Loucy (cell line): ENCODE results near the gene MRTO4.
A peak's percentile ranks its signal among the peaks of the same experiment; 100 is the strongest.

ENCODE experiments used
- H2AFZ ChIP-seq: fragments of 200-600 bp; sonication (generic); 2 replicates; pipeline ENCODE4 v1.6.0; 2016; ENCODE audit warnings: antibody characterized with exemption, mild to moderate bottlenecking, low read length, moderate library complexity
- H3F3A ChIP-seq: fragments of 200-600 bp; 2 replicates; pipeline ENCODE4 v1.6.0; 2016; ENCODE audit warnings: antibody characterized with exemption, low read depth, mild to moderate bottlenecking
- H3K27me3 ChIP-seq: fragments of 200-600 bp; sonication (generic); 2 replicates; pipeline ENCODE4 v1.6.1; 2014; ENCODE audit warnings: low read length, mild to moderate bottlenecking; ENCODE audit not compliant: insufficient read depth, poor library complexity, severe bottlenecking
- H3K36me3 ChIP-seq: fragments of 200-600 bp; sonication (generic); 2 replicates; pipeline ENCODE4 v1.6.1; 2016; ENCODE audit warnings: low read length; ENCODE audit not compliant: insufficient read depth
- H3K4me1 ChIP-seq: fragments of 200-600 bp; sonication (generic); 2 replicates; pipeline ENCODE4 v1.5.1; 2014; ENCODE audit warnings: low read length, mild to moderate bottlenecking; ENCODE audit not compliant: insufficient read depth, poor library complexity, severe bottlenecking
- H3K4me2 ChIP-seq: fragments of 200-600 bp; sonication (generic); 2 replicates; pipeline ENCODE4 v1.6.0; 2014; ENCODE audit warnings: antibody characterized with exemption, low read length, low read depth, mild to moderate bottlenecking; ENCODE audit not compliant: poor library complexity, severe bottlenecking
- H3K4me3 ChIP-seq: fragments of 200-600 bp; sonication (generic); 2 replicates; pipeline ENCODE4 v1.5.1; 2014; ENCODE audit warnings: low read length, mild to moderate bottlenecking, mixed read lengths; ENCODE audit not compliant: poor library complexity, severe bottlenecking
- H3K79me2 ChIP-seq: fragments of 200-600 bp; sonication (generic); 2 replicates; pipeline ENCODE4 v1.6.1; 2014; ENCODE audit warnings: low read length; ENCODE audit not compliant: insufficient read depth
- H3K9ac ChIP-seq: fragments of 200-600 bp; sonication (generic); 2 replicates; pipeline ENCODE4 v1.6.0; 2014; ENCODE audit warnings: mild to moderate bottlenecking, low read depth, low read length, moderate library complexity; ENCODE audit not compliant: poor library complexity, severe bottlenecking
- H3K9me2 ChIP-seq: fragments of 200-600 bp; sonication (generic); replicated peaks from 2 replicates; pipeline ENCODE4 v1.6.1; 2016; ENCODE audit warnings: low read depth, low read length, mixed read lengths
- H3K9me3 ChIP-seq: fragments of 200-600 bp; sonication (generic); 2 replicates; pipeline ENCODE4 v1.6.1; 2014; ENCODE audit warnings: mild to moderate bottlenecking, antibody characterized with exemption, low read length, low read depth; ENCODE audit not compliant: insufficient read depth
- H4K20me1 ChIP-seq: fragments of 200-600 bp; sonication (generic); 2 replicates; pipeline ENCODE4 v1.6.0; 2014; ENCODE audit warnings: antibody characterized with exemption, low read length, mild to moderate bottlenecking; ENCODE audit not compliant: insufficient read depth, poor library complexity, severe bottlenecking
- EZH2phosphoT487 ChIP-seq: fragments of 200-600 bp; IDR thresholded peaks from 2 replicates; pipeline ENCODE4 v1.6.1; 2018; ENCODE audit warnings: antibody characterized with exemption, mild to moderate bottlenecking, moderate library complexity, borderline replicate concordance
- TF ChIP-seq, protein P1 (sequence below): fragments of 200-600 bp; sonication (generic); conservative IDR thresholded peaks from 2 replicates; pipeline ENCODE4 v1.5.1; 2014; ENCODE audit warnings: mild to moderate bottlenecking, antibody characterized with exemption, low read length

The MRTO4 gene

DNA sequence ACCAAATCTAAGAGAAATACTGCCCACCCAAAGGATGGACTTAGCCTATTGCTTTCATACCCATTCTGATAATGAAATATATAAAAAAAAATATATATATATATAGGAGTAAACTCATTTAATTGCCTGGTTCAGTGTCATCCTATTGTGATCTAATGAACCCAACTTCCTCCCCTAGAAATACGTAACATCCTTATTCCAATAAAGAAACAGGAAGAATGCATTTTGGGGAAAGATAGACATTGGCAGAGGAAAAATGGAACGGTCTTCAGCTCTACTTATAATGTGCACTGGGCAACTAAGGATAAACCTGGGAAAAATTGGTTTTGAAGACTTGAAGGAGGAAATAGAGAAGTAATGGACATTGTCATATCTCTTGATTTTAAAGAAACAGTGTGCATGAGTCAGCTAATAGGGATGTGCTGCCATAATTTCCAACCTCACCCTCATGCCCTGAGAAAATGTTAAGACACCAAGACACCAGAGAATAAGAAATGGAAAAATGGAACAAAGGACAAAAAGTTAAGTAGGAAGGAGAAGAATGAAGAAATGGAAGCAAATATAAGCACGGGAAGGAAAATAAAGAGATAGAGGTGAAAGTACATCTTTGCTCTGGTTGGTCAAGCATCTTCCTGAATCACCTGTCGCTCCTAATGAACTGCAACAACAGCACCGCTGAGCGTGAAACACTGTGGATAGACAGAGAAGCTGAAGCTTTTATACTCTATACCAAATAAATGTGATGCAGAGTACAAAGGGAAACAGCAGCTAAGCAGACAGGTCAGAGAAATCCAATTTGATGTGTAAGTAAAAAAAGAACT lies 46.9 kb upstream of the MRTO4 start:
- H3K27me3 ChIP-seq = no peaks in the 10 kb centered on the region
- no peaks in the 10 kb centered on the region for H3F3A ChIP-seq
- H3K9me2 ChIP-seq = no peaks in the 10 kb centered on the region
- peak overlapping the region; percentile 6 for H3K9ac ChIP-seq
- H2AFZ ChIP-seq = no peak overlapping the region
- peaks cover 99% of the 10 kb centered on the region for H3K79me2 ChIP-seq
- H3K9me3 ChIP-seq = no peaks in the 10 kb centered on the region
- H3K4me3 ChIP-seq = peak overlapping the region; percentile 93
- peaks cover 57% of the 10 kb centered on the region for H3K4me1 ChIP-seq
- H3K4me2 ChIP-seq = peak overlapping the region; percentile 96
- H4K20me1 ChIP-seq = peaks cover 82% of the 10 kb centered on the region
- peaks cover 21% of the 10 kb centered on the region; the same call in 1 of the 2 replicates for H3K36me3 ChIP-seq
- TF ChIP-seq, protein P1, sequence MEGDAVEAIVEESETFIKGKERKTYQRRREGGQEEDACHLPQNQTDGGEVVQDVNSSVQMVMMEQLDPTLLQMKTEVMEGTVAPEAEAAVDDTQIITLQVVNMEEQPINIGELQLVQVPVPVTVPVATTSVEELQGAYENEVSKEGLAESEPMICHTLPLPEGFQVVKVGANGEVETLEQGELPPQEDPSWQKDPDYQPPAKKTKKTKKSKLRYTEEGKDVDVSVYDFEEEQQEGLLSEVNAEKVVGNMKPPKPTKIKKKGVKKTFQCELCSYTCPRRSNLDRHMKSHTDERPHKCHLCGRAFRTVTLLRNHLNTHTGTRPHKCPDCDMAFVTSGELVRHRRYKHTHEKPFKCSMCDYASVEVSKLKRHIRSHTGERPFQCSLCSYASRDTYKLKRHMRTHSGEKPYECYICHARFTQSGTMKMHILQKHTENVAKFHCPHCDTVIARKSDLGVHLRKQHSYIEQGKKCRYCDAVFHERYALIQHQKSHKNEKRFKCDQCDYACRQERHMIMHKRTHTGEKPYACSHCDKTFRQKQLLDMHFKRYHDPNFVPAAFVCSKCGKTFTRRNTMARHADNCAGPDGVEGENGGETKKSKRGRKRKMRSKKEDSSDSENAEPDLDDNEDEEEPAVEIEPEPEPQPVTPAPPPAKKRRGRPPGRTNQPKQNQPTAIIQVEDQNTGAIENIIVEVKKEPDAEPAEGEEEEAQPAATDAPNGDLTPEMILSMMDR = no peak
- no peak for TF ChIP-seq EZH2phosphoT487

DNA sequence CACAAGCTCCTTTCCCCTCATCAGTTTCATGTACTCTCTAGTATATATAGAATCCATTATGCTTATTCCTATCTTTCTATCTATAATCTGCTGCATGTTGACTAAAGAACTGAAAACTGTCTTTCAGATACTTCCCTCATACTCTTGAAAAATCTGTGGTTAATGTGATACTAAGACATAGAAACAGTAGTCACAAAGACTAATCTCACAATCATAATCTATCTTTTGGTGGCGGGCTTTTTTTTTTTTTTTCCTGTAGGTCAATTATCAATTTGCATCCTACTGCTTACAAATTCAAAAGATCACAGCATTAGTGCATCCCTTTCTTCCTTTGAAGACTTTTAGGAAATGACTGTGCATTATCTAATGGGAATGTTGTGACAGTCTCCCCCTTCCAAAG lies 46.2 kb upstream of the MRTO4 start:
- H3K9ac ChIP-seq = peak overlapping the region; percentile 6
- peaks cover 96% of the 10 kb centered on the region for H3K79me2 ChIP-seq
- no peaks in the 10 kb centered on the region for H3F3A ChIP-seq
- H4K20me1 ChIP-seq = peaks cover 81% of the 10 kb centered on the region
- H3K36me3 ChIP-seq = peaks cover 14% of the 10 kb centered on the region; the same call in 1 of the 2 replicates
- H3K4me3 ChIP-seq = peak overlapping the region; percentile 93
- H2AFZ ChIP-seq = no peak overlapping the region
- no peaks in the 10 kb centered on the region for H3K9me3 ChIP-seq
- H3K27me3 ChIP-seq = no peaks in the 10 kb centered on the region
- H3K9me2 ChIP-seq = no peaks in the 10 kb centered on the region
- H3K4me1 ChIP-seq = peaks cover 57% of the 10 kb centered on the region
- H3K4me2 ChIP-seq = peak overlapping the region; percentile 96
- TF ChIP-seq, protein P1 = no peak
- TF ChIP-seq EZH2phosphoT487 = no peak

DNA sequence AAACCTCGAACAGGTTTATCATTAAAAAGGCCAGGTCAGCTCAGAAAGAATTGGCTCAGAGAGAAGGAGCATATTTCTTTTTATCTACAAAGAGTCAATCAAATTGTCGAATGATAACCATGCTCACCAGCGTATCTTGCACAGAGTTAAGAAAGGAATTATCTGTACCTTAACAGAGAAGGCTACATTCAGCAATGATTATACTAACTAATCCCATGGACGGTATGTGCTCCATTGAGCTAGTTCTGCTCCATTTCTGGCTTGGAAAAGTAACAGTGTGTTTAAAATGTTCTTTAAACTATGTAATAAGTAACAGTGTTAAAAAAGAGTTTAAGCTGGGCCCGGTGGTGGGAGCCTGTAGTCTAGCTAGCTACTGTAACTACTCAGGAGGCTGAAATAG lies 45.8 kb upstream of the MRTO4 start:
- Histone ChIP-seq H3K27me3 (no peaks in the 10 kb centered on the region), H3K79me2 (peaks cover 97% of the 10 kb centered on the region), H3K4me1 (peaks cover 60% of the 10 kb centered on the region), H3K36me3 (peaks cover 10% of the 10 kb centered on the region; the same call in 1 of the 2 replicates), H2AFZ (no peak overlapping the region), H4K20me1 (peaks cover 78% of the 10 kb centered on the region), H3K4me3 (peak overlapping the region; percentile 93), H3F3A (no peaks in the 10 kb centered on the region), H3K9ac (peak overlapping the region; percentile 6), H3K4me2 (peak overlapping the region; percentile 96), H3K9me2 (no peaks in the 10 kb centered on the region), H3K9me3 (no peaks in the 10 kb centered on the region)
- no peak for TF ChIP-seq EZH2phosphoT487
- TF ChIP-seq, protein P1 = no peak
